OCI-LY3 (cell line): ENCODE measurements around the gene RRP9.

Experiments used
- H2AFZ ChIP-seq: fragments of 200-600, 300-600 bp; shearing (Covaris generic); 2 replicates; pipeline ENCODE4 v1.6.0; 2014; ENCODE audit warnings: antibody characterized with exemption, low read depth, low read length
- H3K27ac ChIP-seq: fragments of 200-600, 300-600 bp; sonication (generic); 2 replicates; pipeline ENCODE4 v1.5.1; 2014; ENCODE audit warnings: mild to moderate bottlenecking, low read length, moderate library complexity, mixed read lengths
- H3K27me3 ChIP-seq: fragments of 200-600, 300-600 bp; sonication (generic); 2 replicates; pipeline ENCODE4 v1.6.1; 2014; ENCODE audit warnings: low read depth, low read length, mixed read lengths
- H3K36me3 ChIP-seq: fragments of 200-600, 300-600 bp; sonication (generic); replicated peaks from 2 replicates; pipeline ENCODE3; 2014; ENCODE audit warnings: low read depth, low read length, mixed read lengths
- H3K4me1 ChIP-seq: fragments of 300-600, 200-600 bp; sonication (generic); 2 replicates; pipeline ENCODE4 v1.6.1; 2014; ENCODE audit warnings: low read length, mixed read lengths
- H3K4me2 ChIP-seq: fragments of 200-600, 300-600 bp; sonication (generic); 2 replicates; pipeline ENCODE4 v1.6.1; 2014; ENCODE audit warnings: low read length, mixed read lengths
- H3K4me3 ChIP-seq: fragments of 300-600, 200-600 bp; sonication (generic); 2 replicates; pipeline ENCODE4 v1.5.1; 2014; ENCODE audit warnings: antibody characterized with exemption, mild to moderate bottlenecking, low read length, moderate library complexity
- H3K79me2 ChIP-seq: fragments of 300-600, 200-600 bp; shearing (Covaris generic); 2 replicates; pipeline ENCODE4 v1.6.1; 2014; ENCODE audit warnings: mild to moderate bottlenecking, low read length, mixed read lengths
- H3K9ac ChIP-seq: fragments of 300-600, 200-600 bp; shearing (Covaris generic); 2 replicates; pipeline ENCODE4 v1.6.0; 2014; ENCODE audit warnings: mild to moderate bottlenecking, low read length, moderate library complexity
- H3K9me3 ChIP-seq: fragments of 200-600, 300-600 bp; shearing (Covaris generic); 2 replicates; pipeline ENCODE4 v1.6.1; 2014; ENCODE audit warnings: low read length, mixed read lengths; ENCODE audit not compliant: insufficient read depth
- H4K20me1 ChIP-seq: fragments of 200-600, 300-600 bp; sonication (generic); 2 replicates; pipeline ENCODE4 v1.6.1; 2016; ENCODE audit warnings: low read length, mixed read lengths; ENCODE audit not compliant: insufficient read depth
- CTCF ChIP-seq: fragments of 200-600, 300-600 bp; sonication (generic); IDR thresholded peaks from 2 replicates; pipeline ENCODE4 v1.5.1; 2014; ENCODE audit warnings: antibody characterized with exemption, low read length, low read depth
- EZH2phosphoT487 ChIP-seq: fragments of 200-600 bp; shearing (Covaris generic); IDR thresholded peaks from 2 replicates; pipeline ENCODE4 v1.6.1; 2018; ENCODE audit warnings: antibody characterized with exemption, mixed run types, low read depth

Gene RRP9

DNA sequence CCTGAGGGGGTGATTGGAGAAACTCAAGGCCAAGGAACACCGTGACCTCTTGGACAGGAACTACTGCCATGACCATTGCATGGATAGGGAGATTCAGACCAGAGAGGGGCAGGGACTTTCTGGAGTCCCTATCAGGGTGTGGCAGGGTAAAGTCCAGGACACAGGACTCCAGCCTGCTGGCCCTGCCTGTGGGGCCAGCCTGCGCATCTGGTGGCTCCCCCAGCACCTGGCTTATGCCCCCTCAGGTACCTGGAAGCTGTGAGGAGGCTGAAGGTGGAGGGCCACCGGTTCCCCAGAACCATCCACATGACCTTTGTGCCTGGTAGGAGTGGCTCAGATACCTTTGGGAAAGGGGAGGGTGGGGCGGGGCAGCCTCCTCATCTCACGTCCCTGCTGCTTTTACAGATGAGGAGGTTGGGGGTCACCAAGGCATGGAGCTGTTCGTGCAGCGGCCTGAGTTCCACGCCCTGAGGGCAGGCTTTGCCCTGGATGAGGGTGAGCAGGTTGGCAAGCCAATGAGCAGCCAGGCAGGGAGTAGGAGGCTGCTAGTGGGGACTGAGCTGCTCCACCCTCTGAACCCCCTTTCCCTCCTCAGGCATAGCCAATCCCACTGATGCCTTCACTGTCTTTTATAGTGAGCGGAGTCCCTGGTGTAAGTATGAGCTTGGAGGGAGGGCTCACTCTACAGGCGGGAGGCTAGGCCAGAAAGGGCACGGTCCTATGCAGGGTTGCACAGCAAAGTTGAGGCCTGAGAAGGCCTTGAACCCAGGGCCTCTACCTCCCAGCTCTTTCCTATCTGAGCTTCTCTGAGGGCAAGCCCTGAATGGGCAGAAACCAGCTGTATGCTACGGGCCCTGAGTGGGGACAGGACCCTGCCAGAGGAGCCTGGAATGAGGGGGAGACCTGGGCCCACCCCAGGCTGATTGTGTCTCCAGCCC lies 44.6 kb upstream of the RRP9 start:
- Histone ChIP-seq H3K27ac (no peak overlapping the region), H4K20me1 (no peaks in the 10 kb centered on the region), H3K79me2 (peaks cover 14% of the 10 kb centered on the region), H3K9ac (no peak overlapping the region), H3K4me1 (peaks cover 14% of the 10 kb centered on the region), H2AFZ (no peak overlapping the region), H3K9me3 (no peaks in the 10 kb centered on the region), H3K4me3 (no peak overlapping the region), H3K27me3 (no peaks in the 10 kb centered on the region), H3K36me3 (no peaks in the 10 kb centered on the region), H3K4me2 (no peak overlapping the region)
- TF ChIP-seq CTCF (no peak), EZH2phosphoT487 (no peak)

GRCh38 chr3:51985063-51985462 lies 43.4 kb upstream of the RRP9 start:
- Histone ChIP-seq H3K4me2 (no peak overlapping the region), H3K79me2 (peaks cover 15% of the 10 kb centered on the region), H3K9me3 (no peaks in the 10 kb centered on the region), H3K4me3 (no peak overlapping the region), H3K27me3 (no peaks in the 10 kb centered on the region), H3K4me1 (peaks cover 12% of the 10 kb centered on the region), H2AFZ (no peak overlapping the region), H3K27ac (no peak overlapping the region), H4K20me1 (no peaks in the 10 kb centered on the region), H3K36me3 (peaks cover 7% of the 10 kb centered on the region), H3K9ac (no peak overlapping the region)
- no peak for TF ChIP-seq EZH2phosphoT487
- no peak for TF ChIP-seq CTCF

GRCh38 chr3:51984269-51984647 lies 42.6 kb upstream of the RRP9 start:
- peak overlapping the region; percentile 98 for H3K4me2 ChIP-seq
- H3K9me3 ChIP-seq = no peaks in the 10 kb centered on the region
- H3K4me3 ChIP-seq = peak overlapping the region; percentile 88; the same call in 1 of the 2 replicates
- no peak overlapping the region for H3K9ac ChIP-seq
- H4K20me1 ChIP-seq = no peaks in the 10 kb centered on the region
- TF ChIP-seq CTCF = no peak
- TF ChIP-seq EZH2phosphoT487 = no peak
- H2AFZ ChIP-seq = no peak overlapping the region
- peaks cover 12% of the 10 kb centered on the region for H3K4me1 ChIP-seq
- H3K27ac ChIP-seq = no peak overlapping the region
- peaks cover 15% of the 10 kb centered on the region for H3K79me2 ChIP-seq
- no peaks in the 10 kb centered on the region for H3K27me3 ChIP-seq
- H3K36me3 ChIP-seq = peaks cover 7% of the 10 kb centered on the region

DNA sequence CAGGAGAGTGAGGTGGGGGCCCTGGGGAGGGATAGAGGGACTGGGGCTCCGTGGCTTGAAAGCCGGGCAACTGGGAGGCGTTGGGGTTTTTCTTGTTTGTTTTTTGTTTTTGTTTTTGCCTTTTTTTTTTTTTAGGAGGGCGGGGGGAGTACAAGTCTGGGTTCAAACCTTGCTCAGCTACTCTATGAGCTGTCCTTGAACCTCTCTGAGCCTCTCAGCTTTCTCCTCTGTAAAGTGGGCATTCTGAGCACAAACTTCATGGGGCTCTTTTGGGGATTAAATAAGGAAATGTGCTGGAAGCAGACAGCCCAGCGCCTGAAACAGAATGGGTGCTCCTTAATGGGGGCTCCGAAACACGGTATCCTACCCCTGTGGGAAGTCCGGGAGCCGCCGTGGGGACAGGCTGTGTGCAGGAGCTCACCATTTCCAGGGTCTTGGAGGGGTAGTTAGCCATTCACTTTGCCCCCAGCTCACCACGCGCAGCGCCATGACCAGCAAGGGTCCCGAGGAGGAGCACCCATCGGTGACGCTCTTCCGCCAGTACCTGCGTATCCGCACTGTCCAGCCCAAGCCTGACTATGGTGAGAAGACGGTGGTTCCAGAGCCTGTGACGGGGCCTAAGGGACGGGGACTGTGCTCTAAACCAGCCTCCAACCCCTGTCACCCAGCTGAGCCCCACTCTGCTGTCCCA lies 42.0 kb upstream of the RRP9 start:
- Histone ChIP-seq H3K4me1 (peaks cover 12% of the 10 kb centered on the region), H3K79me2 (peaks cover 15% of the 10 kb centered on the region), H3K4me2 (peak overlapping the region; percentile 98), H3K27ac (peak overlapping the region; percentile 73), H3K36me3 (peaks cover 7% of the 10 kb centered on the region), H3K9ac (peak overlapping the region; percentile 88), H3K27me3 (no peaks in the 10 kb centered on the region), H2AFZ (peak overlapping the region; percentile 92; the same call in 1 of the 2 replicates), H3K4me3 (peak overlapping the region; percentile 88), H3K9me3 (no peaks in the 10 kb centered on the region), H4K20me1 (no peaks in the 10 kb centered on the region)
- TF ChIP-seq CTCF (no peak), EZH2phosphoT487 (no peak)
